Endothelial cell (in vitro differentiated cells): ENCODE data around the gene KLHL40. TPM values are rescaled to one million over a fixed set of nuclear protein-coding genes. Genes with fewer than 3 reads are reported as not detected.

ENCODE experiments used
- DNase-seq: peaks from one replicate; pipeline ENCODE4 v3.0.0; 2021; ENCODE audit warnings: low spot score
- H3K27ac Mint-ChIP-seq: one replicate; pipeline ENCODE4 v1.8.0; 2021; ENCODE audit warnings: mixed read lengths, inconsistent platforms; ENCODE audit not compliant: unreplicated experiment
- H3K27me3 Mint-ChIP-seq: one replicate; pipeline ENCODE4 v1.8.0; 2021; ENCODE audit warnings: mild to moderate bottlenecking, moderate library complexity, mixed read lengths, inconsistent platforms; ENCODE audit not compliant: unreplicated experiment
- H3K36me3 Mint-ChIP-seq: one replicate; pipeline ENCODE4 v1.8.0; 2021; ENCODE audit warnings: mild to moderate bottlenecking, low read depth, mixed read lengths, inconsistent platforms; ENCODE audit not compliant: unreplicated experiment
- H3K4me1 Mint-ChIP-seq: one replicate; pipeline ENCODE4 v1.8.0; 2021; ENCODE audit warnings: mild to moderate bottlenecking, mixed read lengths, inconsistent platforms; ENCODE audit not compliant: unreplicated experiment
- H3K4me3 Mint-ChIP-seq: one replicate; pipeline ENCODE4 v1.8.0; 2021; ENCODE audit warnings: mild to moderate bottlenecking, mixed read lengths, inconsistent platforms; ENCODE audit not compliant: unreplicated experiment
- H3K9me3 Mint-ChIP-seq: one replicate; pipeline ENCODE4 v1.8.0; 2021; ENCODE audit warnings: mixed read lengths, inconsistent platforms; ENCODE audit not compliant: unreplicated experiment
- CTCF ChIP-seq: fragments of 200-600 bp; sonication (generic); IDR thresholded peaks from one replicate; pipeline ENCODE4 v1.5.0; 2021; ENCODE audit warnings: antibody characterized with exemption; ENCODE audit not compliant: unreplicated experiment
- total RNA-seq: library from RNA; stranded (reverse); fragmentation: NEBNext Ultra II Directional; extraction: Animal tissue kit (Norgen Biotek cat#: 25700); gene quantifications from one replicate; pipeline ENCODE4 v1.2.1, GENCODE V29; 2021; ENCODE audit not compliant: unreplicated experiment

Gene KLHL40
- total RNA-seq, 1 donor from 2014 or later, result not detected

- TF ChIP-seq CTCF, result no peak
- Mint-ChIP-seq H3K27me3 (peaks cover 22% of the 10 kb centered on the region), H3K36me3 (peaks cover 13% of the 10 kb centered on the region), H3K9me3 (no peaks in the 10 kb centered on the region), H3K4me1 (peaks cover 11% of the 10 kb centered on the region), H3K4me3 (no peak overlapping the region), H3K27ac (no peak overlapping the region)
- DNase-seq, result no peak
These were observed 23.1 kb upstream of the KLHL40 start for GRCh38 chr3:42662037-42662812.

GRCh38 chr3:42662813-42663535 lies 22.4 kb upstream of the KLHL40 start:
- Mint-ChIP-seq H3K27ac (no peak overlapping the region), H3K36me3 (peaks cover 13% of the 10 kb centered on the region), H3K9me3 (no peaks in the 10 kb centered on the region), H3K4me1 (peaks cover 11% of the 10 kb centered on the region), H3K27me3 (peaks cover 24% of the 10 kb centered on the region), H3K4me3 (no peak overlapping the region)
- no peak for TF ChIP-seq CTCF
- DNase-seq, result no peak

- no peak for DNase-seq
- Mint-ChIP-seq H3K4me3 (no peak overlapping the region), H3K27me3 (peaks cover 22% of the 10 kb centered on the region), H3K9me3 (no peaks in the 10 kb centered on the region), H3K4me1 (peaks cover 5% of the 10 kb centered on the region), H3K36me3 (peaks cover 13% of the 10 kb centered on the region), H3K27ac (no peak overlapping the region)
- no peak for TF ChIP-seq CTCF
These were observed 21.5 kb upstream of the KLHL40 start for GRCh38 chr3:42663581-42664437.

- no peak for TF ChIP-seq CTCF
- Mint-ChIP-seq H3K27me3 (peaks cover 22% of the 10 kb centered on the region), H3K36me3 (peaks cover 13% of the 10 kb centered on the region)
These were observed 20.9 kb upstream of the KLHL40 start for GRCh38 chr3:42664438-42664803.

More at GRCh38 chr3:42664438-42664803, 20.9 kb upstream of the KLHL40 start:
- Mint-ChIP-seq H3K4me3 (no peak overlapping the region), H3K9me3 (no peaks in the 10 kb centered on the region), H3K27ac (no peak overlapping the region), H3K4me1 (peaks cover 5% of the 10 kb centered on the region)
- no peak for DNase-seq
